ENCODE results near the gene RCBTB1.
"Not testable (repeated sequence)": the region's sequence is repeated elsewhere in the genome, so short reads cannot be mapped to it uniquely, and the experiment has no call there.

The RCBTB1 gene

GRCh38 chr13:49604570-49604969 lies 19.2 kb upstream of the RCBTB1 start:
- no peak for DNase-seq (ENCODE audit: low spot score)

- not testable (repeated sequence) for DNase-seq (ENCODE audit: low spot score)
These were observed 17.3 kb upstream of the RCBTB1 start for GRCh38 chr13:49602615-49603014.

- DNase-seq (ENCODE audit: low spot score): no peak
These were observed 16.6 kb upstream of the RCBTB1 start for GRCh38 chr13:49602005-49602404.

GRCh38 chr13:49597043-49597641 lies 11.8 kb upstream of the RCBTB1 start:
- DNase-seq (ENCODE audit: low spot score): no peak

- DNase-seq (ENCODE audit: low spot score): no peak
These were observed 10.9 kb upstream of the RCBTB1 start for GRCh38 chr13:49596221-49596620.

GRCh38 chr13:49594576-49594975 lies 9.2 kb upstream of the RCBTB1 start:
- no peak for DNase-seq (ENCODE audit: low spot score)

- not testable (repeated sequence) for DNase-seq (ENCODE audit: low spot score)
These were observed 8.5 kb upstream of the RCBTB1 start for GRCh38 chr13:49593876-49594275.

- DNase-seq (ENCODE audit: low spot score): not testable (repeated sequence)
These were observed 5.4 kb upstream of the RCBTB1 start for GRCh38 chr13:49590714-49591113.

- DNase-seq (ENCODE audit: low spot score): no peak
These were observed 2.0 kb upstream of the RCBTB1 start for GRCh38 chr13:49587311-49587847.

GRCh38 chr13:49586717-49587116 lies 1.4 kb upstream of the RCBTB1 start:
- DNase-seq (ENCODE audit: low spot score): no peak

GRCh38 chr13:49584771-49585182 lies 581 bp downstream of the RCBTB1 start:
- peak; percentile 20 for DNase-seq (ENCODE audit: low spot score)

GRCh38 chr13:49580980-49581680 lies 4.2 kb downstream of the RCBTB1 start:
- DNase-seq (ENCODE audit: low spot score): no peak

- no peak for DNase-seq (ENCODE audit: low spot score)
These were observed 5.9 kb downstream of the RCBTB1 start for GRCh38 chr13:49579501-49579900.

GRCh38 chr13:49571299-49572240 lies 13.8 kb downstream of the RCBTB1 start:
- peak; percentile 14 for DNase-seq (ENCODE audit: low spot score)

- peak; percentile 18 for DNase-seq (ENCODE audit: low spot score)
These were observed 15.2 kb downstream of the RCBTB1 start for GRCh38 chr13:49569993-49570689.

- DNase-seq (ENCODE audit: low spot score): peak; percentile 30
These were observed 17.9 kb downstream of the RCBTB1 start for GRCh38 chr13:49567491-49567890.

- DNase-seq (ENCODE audit: low spot score): no peak
These were observed 18.9 kb downstream of the RCBTB1 start for GRCh38 chr13:49566461-49566860.

GRCh38 chr13:49565461-49565860 lies 19.9 kb downstream of the RCBTB1 start:
- not testable (repeated sequence) for DNase-seq (ENCODE audit: low spot score)

GRCh38 chr13:49563516-49563915 lies 21.8 kb downstream of the RCBTB1 start:
- no peak for DNase-seq (ENCODE audit: low spot score)

- DNase-seq (ENCODE audit: low spot score): peak; percentile 32
These were observed 24.3 kb downstream of the RCBTB1 start for GRCh38 chr13:49561062-49561410.

GRCh38 chr13:49560270-49561061 lies 24.9 kb downstream of the RCBTB1 start:
- DNase-seq (ENCODE audit: low spot score): peak; percentile 65
